Measurements from ENCODE around the gene KRT16.
"Not testable (repeated sequence)": the region's sequence is repeated elsewhere in the genome, so short reads cannot be mapped to it uniquely, and the experiment has no call there.

KRT16 gene

DNA sequence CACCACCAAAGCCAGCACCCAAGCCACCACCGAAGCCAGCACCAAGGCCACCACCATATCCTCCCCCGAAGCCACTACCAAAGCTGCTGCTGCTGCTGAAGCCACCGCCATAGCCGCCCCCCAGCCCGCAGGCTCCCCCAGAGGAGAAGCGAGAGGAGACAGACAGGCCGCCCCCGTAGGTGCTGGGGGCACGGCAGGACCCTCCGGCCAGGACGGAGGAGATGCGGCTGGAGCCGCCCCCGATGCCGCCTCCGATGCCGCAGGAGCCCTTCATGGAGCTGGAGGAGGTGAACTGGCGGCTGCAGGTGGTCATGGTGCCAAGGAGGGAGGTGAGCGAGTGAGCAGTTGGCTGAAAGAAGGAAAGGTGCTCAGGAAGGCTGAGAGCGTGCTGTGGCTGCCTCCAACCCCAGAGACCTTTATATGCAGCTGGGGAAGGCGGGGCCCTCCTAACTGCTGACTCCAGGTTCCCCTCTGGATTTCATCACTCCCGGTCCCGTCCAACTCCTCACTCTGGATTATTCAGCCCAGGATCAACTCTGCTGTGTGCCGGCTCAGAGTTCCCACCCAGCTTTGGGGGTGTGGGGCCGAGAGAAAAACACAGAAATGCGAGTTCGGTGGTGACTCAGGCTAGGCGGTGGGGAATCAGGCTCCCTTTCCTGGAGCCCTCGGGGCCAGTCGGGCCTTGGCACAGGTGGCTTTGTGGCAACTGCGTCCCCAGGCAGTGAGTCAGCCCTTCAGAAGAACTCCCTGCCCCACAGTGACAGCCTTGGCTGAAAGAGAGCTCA lies at the start of gene KRT16:
Gene KRT16, minus strand, starts transcription at position 392 of the 785 bp plus-strand sequence. Its CDS starts 79 bp downstream, at position 313.
- not testable (repeated sequence) for H4K20me1 ChIP-seq, H3K4me3 ChIP-seq, H3K36me3 ChIP-seq, H3K27ac ChIP-seq, H3K4me2 ChIP-seq, H3K9ac ChIP-seq, H3K27me3 ChIP-seq, H3K9me3 ChIP-seq
- peaks cover 27% of the 10 kb centered on the region for H3K4me1 ChIP-seq

- Histone ChIP-seq H3K4me1 (peaks cover 24% of the 10 kb centered on the region), H3K27ac (no peak overlapping the region), H3K4me3 (no peak overlapping the region)
Observed at GRCh38 chr17:41660221-41660711, 47.7 kb upstream of the KRT16 start.

DNA sequence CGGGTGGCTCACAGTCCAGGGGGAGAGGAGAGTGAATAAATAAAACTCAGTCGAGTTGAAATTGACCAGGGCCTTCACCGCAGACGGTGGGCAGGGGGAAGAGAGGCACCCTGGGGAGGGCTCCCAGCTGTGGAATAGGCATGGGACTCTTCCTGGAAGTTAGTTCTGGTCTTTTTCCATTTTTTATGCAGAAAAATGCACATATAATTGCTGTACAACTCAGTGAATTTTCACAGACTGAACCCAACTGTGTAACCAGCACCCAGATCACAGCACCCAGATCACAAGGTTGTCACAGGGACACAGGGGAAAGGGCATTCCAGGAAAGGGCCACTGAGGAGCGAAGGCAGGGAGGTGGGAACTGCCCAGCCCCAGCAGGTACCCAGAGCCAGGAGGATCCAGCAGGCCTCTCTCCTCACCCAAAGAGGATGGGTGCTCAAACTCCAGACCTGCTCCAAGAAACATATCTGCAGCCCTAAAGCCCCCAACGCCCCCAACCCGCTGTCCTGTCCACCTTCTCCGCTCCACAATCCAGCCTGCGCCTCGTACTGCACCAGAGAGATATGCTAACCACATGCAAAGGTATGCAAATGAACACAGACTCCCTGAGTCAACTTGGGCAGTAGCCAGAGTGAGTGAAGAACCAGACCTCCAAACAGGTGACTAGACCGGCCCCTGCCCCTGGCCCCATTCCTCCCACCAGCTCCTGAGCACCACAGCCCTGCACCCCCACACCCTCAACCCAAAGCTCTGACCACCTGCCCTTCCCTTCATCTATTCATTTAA lies 47.1 kb upstream of the KRT16 start:
- no peak overlapping the region for H3K27ac ChIP-seq
- no peak for TF ChIP-seq Cebpa-rat (IDR thresholded peaks at IDR 0.05)

More at GRCh38 chr17:41660221-41660711, 47.7 kb upstream of the KRT16 start:
- Histone ChIP-seq H3K9ac (no peak overlapping the region), H3K4me2 (no peak overlapping the region), H3K9me3 (no peaks in the 10 kb centered on the region), H4K20me1 (no peaks in the 10 kb centered on the region), H3K27me3 (no peaks in the 10 kb centered on the region), H3K36me3 (no peaks in the 10 kb centered on the region)
- TF ChIP-seq Cebpa-rat (IDR thresholded peaks at IDR 0.05), result no peak

DNA sequence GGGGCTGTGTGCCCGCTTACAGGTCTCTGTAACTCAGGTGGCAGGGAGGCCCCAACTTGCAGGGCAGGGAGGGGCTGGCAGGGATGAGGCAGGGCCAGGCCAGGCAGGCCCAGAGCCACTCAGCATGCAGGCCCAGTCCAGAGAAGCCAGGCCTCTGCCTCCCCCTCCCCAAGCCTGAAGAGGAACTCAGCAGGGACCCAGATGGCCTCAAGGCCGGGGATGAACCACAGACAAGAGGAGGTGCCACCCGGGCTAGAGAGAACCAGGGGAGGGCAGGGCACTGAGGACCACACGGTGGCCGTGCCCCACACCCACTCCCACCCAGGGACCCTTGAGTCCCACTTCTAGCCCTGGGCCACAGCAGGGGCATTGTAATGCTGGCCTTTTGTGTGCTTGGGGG lies 46.3 kb upstream of the KRT16 start:
- H3K27me3 ChIP-seq, result no peaks in the 10 kb centered on the region
- no peak overlapping the region for H3K4me2 ChIP-seq
- H4K20me1 ChIP-seq, result no peaks in the 10 kb centered on the region
- no peaks in the 10 kb centered on the region for H3K36me3 ChIP-seq
- H3K9ac ChIP-seq, result no peak overlapping the region
- peak overlapping the region; percentile 13; the same call in 1 of the 2 replicates for H3K27ac ChIP-seq
- peaks cover 24% of the 10 kb centered on the region for H3K4me1 ChIP-seq
- no peak for TF ChIP-seq Cebpa-rat (IDR thresholded peaks at IDR 0.05)
- no peaks in the 10 kb centered on the region for H3K9me3 ChIP-seq
- H3K4me3 ChIP-seq, result no peak overlapping the region

More for the DNA sequence above, 47.1 kb upstream of the KRT16 start:
- no peaks in the 10 kb centered on the region for H4K20me1 ChIP-seq
- H3K4me2 ChIP-seq, result no peak overlapping the region
- H3K4me1 ChIP-seq, result peaks cover 24% of the 10 kb centered on the region
- no peak overlapping the region for H3K4me3 ChIP-seq
- H3K9ac ChIP-seq, result no peak overlapping the region
- H3K9me3 ChIP-seq, result no peaks in the 10 kb centered on the region
- no peaks in the 10 kb centered on the region for H3K27me3 ChIP-seq
- H3K36me3 ChIP-seq, result no peaks in the 10 kb centered on the region

DNA sequence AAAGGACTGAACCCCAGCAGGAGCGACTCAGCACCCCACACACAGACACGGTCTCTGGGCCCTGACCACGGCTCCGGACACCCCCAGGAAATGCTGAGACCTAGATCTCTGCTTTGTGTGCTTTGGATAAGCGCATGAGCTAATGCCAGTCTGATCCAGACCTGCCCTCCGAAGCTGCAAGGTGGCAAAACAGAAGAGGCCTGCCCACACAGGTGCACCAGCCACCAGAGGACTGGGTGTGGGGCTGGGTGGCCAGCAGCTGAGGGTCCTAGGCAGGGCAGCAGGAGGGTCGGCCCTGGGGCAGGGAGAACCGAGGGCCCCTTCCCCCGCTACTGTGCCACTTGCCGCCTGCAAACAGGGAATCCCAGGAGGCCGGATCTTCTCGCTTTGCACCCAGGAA lies 45.4 kb upstream of the KRT16 start:
- no peaks in the 10 kb centered on the region for H4K20me1 ChIP-seq
- TF ChIP-seq Cebpa-rat (IDR thresholded peaks at IDR 0.05), result no peak
- H3K9ac ChIP-seq, result peak overlapping the region; percentile 18; the same call in 1 of the 2 replicates
- H3K4me1 ChIP-seq, result peaks cover 18% of the 10 kb centered on the region
- H3K4me2 ChIP-seq, result peak overlapping the region; percentile 71
- H3K9me3 ChIP-seq, result no peaks in the 10 kb centered on the region
- H3K36me3 ChIP-seq, result no peaks in the 10 kb centered on the region
- H3K27ac ChIP-seq, result no peak overlapping the region
- H3K4me3 ChIP-seq, result no peak overlapping the region
- H3K27me3 ChIP-seq, result no peaks in the 10 kb centered on the region

- no peak for TF ChIP-seq Cebpa-rat (IDR thresholded peaks at IDR 0.05)
- H3K9me3 ChIP-seq, result no peaks in the 10 kb centered on the region
- H4K20me1 ChIP-seq, result no peaks in the 10 kb centered on the region
- H3K9ac ChIP-seq, result peak overlapping the region; percentile 18; the same call in 1 of the 2 replicates
- no peak overlapping the region for H3K27ac ChIP-seq
- no peaks in the 10 kb centered on the region for H3K36me3 ChIP-seq
- H3K4me2 ChIP-seq, result peak overlapping the region; percentile 71
- no peak overlapping the region for H3K4me3 ChIP-seq
- H3K4me1 ChIP-seq, result peaks cover 16% of the 10 kb centered on the region
- H3K27me3 ChIP-seq, result no peaks in the 10 kb centered on the region
Observed at GRCh38 chr17:41657176-41657754, 44.7 kb upstream of the KRT16 start.

DNA sequence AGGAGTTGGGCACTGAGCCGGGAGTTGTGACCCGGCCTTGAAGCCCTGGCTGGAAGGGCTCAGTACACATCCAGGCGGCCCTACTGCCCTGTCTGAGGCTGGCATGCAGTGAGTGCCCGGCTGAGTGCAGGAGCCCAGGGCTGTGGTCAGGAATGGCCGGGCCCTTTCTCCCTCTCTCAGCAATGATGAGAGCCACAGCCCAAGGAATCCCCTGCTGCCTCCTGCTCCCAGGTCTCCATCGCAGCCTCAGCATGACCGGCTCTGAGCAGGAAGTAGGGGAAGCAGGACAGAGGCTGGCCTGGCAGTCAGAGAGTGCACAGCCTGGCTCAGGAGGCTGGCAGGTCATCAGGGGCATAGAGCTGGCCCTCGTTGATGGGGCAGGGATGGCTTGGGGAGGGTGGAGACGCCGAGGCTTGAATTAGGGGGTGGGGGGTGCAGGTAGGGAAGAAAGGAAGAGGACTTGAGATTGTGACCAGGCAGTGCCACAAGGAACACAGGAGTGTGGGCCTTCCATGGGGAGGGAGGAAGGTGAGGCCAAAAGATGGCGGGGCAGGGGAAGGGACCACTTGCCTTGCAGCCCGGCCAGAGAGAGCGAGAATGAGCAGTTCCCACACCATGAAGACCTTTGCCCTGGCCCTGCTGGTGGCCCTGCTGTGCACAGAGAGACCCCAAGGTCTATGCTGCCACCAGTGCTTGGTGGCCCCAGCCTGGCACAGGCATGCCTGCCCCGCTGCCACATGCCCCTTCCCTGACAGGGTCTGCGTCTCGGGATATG lies 43.9 kb upstream of the KRT16 start:
- Histone ChIP-seq H3K27me3 (no peaks in the 10 kb centered on the region), H3K27ac (no peak overlapping the region), H4K20me1 (no peaks in the 10 kb centered on the region), H3K4me2 (peak overlapping the region; percentile 71), H3K4me3 (no peak overlapping the region), H3K9me3 (no peaks in the 10 kb centered on the region), H3K36me3 (no peaks in the 10 kb centered on the region), H3K4me1 (peaks cover 16% of the 10 kb centered on the region), H3K9ac (no peak overlapping the region)
- TF ChIP-seq Cebpa-rat (IDR thresholded peaks at IDR 0.05), result no peak

GRCh38 chr17:41655611-41656111 lies 43.1 kb upstream of the KRT16 start:
- Histone ChIP-seq H3K9me3 (no peaks in the 10 kb centered on the region), H3K27ac (no peak overlapping the region), H3K36me3 (no peaks in the 10 kb centered on the region), H3K4me3 (no peak overlapping the region), H3K4me1 (peaks cover 16% of the 10 kb centered on the region), H4K20me1 (no peaks in the 10 kb centered on the region), H3K4me2 (no peak overlapping the region), H3K27me3 (no peaks in the 10 kb centered on the region), H3K9ac (no peak overlapping the region; the same call in 1 of the 2 replicates)
- no peak for TF ChIP-seq Cebpa-rat (IDR thresholded peaks at IDR 0.05)

All from BLaER1 (cell line).